ENCODE results near the gene ANO10. TPM values are rescaled to one million over a fixed set of nuclear protein-coding genes. Genes with fewer than 3 reads are reported as not detected.
A peak's percentile ranks its signal among the peaks of the same experiment; 100 is the strongest.

ANO10 gene
- polyA plus RNA-seq, 2 donors, result 17.7 to 19.8 TPM

GRCh38 chr3:43330981-43331380 lies 290.8 kb downstream of the ANO10 start:
- no peak overlapping the region for H3K4me3 ChIP-seq (ENCODE audit: low read depth in 1 of 2, low read length in 2 of 2)
- H3K27ac ChIP-seq (ENCODE audit: low read depth in 2 of 2, low read length in 1 of 2), result no peak overlapping the region
- H3K9me3 ChIP-seq (ENCODE audit: control insufficient read depth in 2 of 2, insufficient read depth in 1 of 2, low read depth in 1 of 2, low read length in 1 of 2), result peaks cover 0 to 3% of the 10 kb centered on the region in 2 donors
- H3K4me1 ChIP-seq (ENCODE audit: control insufficient read depth in 2 of 2, insufficient read depth in 2 of 2, low read length in 1 of 2), result peaks cover 0 to 4% of the 10 kb centered on the region in 2 donors
- H3K36me3 ChIP-seq (ENCODE audit: control insufficient read depth in 2 of 2, insufficient read depth in 2 of 2, low read length in 1 of 2), result no peaks in the 10 kb centered on the region
- 32 to 41% methylated on average over 1 of the region's 1 CpG for WGBS, 2 donors
- no peaks in the 10 kb centered on the region for H3K27me3 ChIP-seq (ENCODE audit: control insufficient read depth in 1 of 2, insufficient read depth in 2 of 2, low read length in 2 of 2)

GRCh38 chr3:43328653-43329052 lies 293.2 kb downstream of the ANO10 start:
- H3K27me3 ChIP-seq (ENCODE audit: control insufficient read depth in 1 of 2, insufficient read depth in 2 of 2, low read length in 2 of 2), result no peaks in the 10 kb centered on the region
- no peak overlapping the region for H3K27ac ChIP-seq (ENCODE audit: low read depth in 2 of 2, low read length in 1 of 2)
- H3K36me3 ChIP-seq (ENCODE audit: control insufficient read depth in 2 of 2, insufficient read depth in 2 of 2, low read length in 1 of 2), result no peaks in the 10 kb centered on the region
- H3K4me3 ChIP-seq (ENCODE audit: low read depth in 1 of 2, low read length in 2 of 2), result no peak overlapping the region
- H3K9me3 ChIP-seq (ENCODE audit: control insufficient read depth in 2 of 2, insufficient read depth in 1 of 2, low read depth in 1 of 2, low read length in 1 of 2), result no peaks in the 10 kb centered on the region
- peaks cover 0 to 4% of the 10 kb centered on the region in 2 donors for H3K4me1 ChIP-seq (ENCODE audit: control insufficient read depth in 2 of 2, insufficient read depth in 2 of 2, low read length in 1 of 2)

GRCh38 chr3:43327582-43327979 lies 294.2 kb downstream of the ANO10 start:
- Histone ChIP-seq H3K27ac (ENCODE audit: low read depth in 2 of 2, low read length in 1 of 2) (no peak overlapping the region), H3K4me1 (ENCODE audit: control insufficient read depth in 2 of 2, insufficient read depth in 2 of 2, low read length in 1 of 2) (peaks cover 0 to 4% of the 10 kb centered on the region in 2 donors), H3K36me3 (ENCODE audit: control insufficient read depth in 2 of 2, insufficient read depth in 2 of 2, low read length in 1 of 2) (no peaks in the 10 kb centered on the region), H3K9me3 (ENCODE audit: control insufficient read depth in 2 of 2, insufficient read depth in 1 of 2, low read depth in 1 of 2, low read length in 1 of 2) (no peaks in the 10 kb centered on the region), H3K4me3 (ENCODE audit: low read depth in 1 of 2, low read length in 2 of 2) (no peak overlapping the region), H3K27me3 (ENCODE audit: control insufficient read depth in 1 of 2, insufficient read depth in 2 of 2, low read length in 2 of 2) (no peaks in the 10 kb centered on the region)

- H3K4me1 ChIP-seq (ENCODE audit: control insufficient read depth in 2 of 2, insufficient read depth in 2 of 2, low read length in 1 of 2), result peaks cover 0 to 4% of the 10 kb centered on the region in 2 donors
- no peaks in the 10 kb centered on the region for H3K36me3 ChIP-seq (ENCODE audit: control insufficient read depth in 2 of 2, insufficient read depth in 2 of 2, low read length in 1 of 2)
- H3K27me3 ChIP-seq (ENCODE audit: control insufficient read depth in 1 of 2, insufficient read depth in 2 of 2, low read length in 2 of 2), result no peaks in the 10 kb centered on the region
- H3K27ac ChIP-seq (ENCODE audit: low read depth in 2 of 2, low read length in 1 of 2), result no peak overlapping the region
- no peak overlapping the region for H3K4me3 ChIP-seq (ENCODE audit: low read depth in 1 of 2, low read length in 2 of 2)
- no peaks in the 10 kb centered on the region for H3K9me3 ChIP-seq (ENCODE audit: control insufficient read depth in 2 of 2, insufficient read depth in 1 of 2, low read depth in 1 of 2, low read length in 1 of 2)
- 55 to 65% methylated on average over 3 of the region's 3 CpGs for WGBS, 2 donors
Observed at GRCh38 chr3:43326891-43327581, 294.8 kb downstream of the ANO10 start.

- no peaks in the 10 kb centered on the region for H3K27me3 ChIP-seq (ENCODE audit: control insufficient read depth in 1 of 2, insufficient read depth in 2 of 2, low read length in 2 of 2)
- WGBS, 2 donors, result 97 to 98% methylated on average over 1 of the region's 1 CpG
- peaks cover 0 to 4% of the 10 kb centered on the region in 2 donors for H3K4me1 ChIP-seq (ENCODE audit: control insufficient read depth in 2 of 2, insufficient read depth in 2 of 2, low read length in 1 of 2)
- H3K27ac ChIP-seq (ENCODE audit: low read depth in 2 of 2, low read length in 1 of 2), result no peak overlapping the region
- no peak overlapping the region for H3K4me3 ChIP-seq (ENCODE audit: low read depth in 1 of 2, low read length in 2 of 2)
- no peaks in the 10 kb centered on the region for H3K36me3 ChIP-seq (ENCODE audit: control insufficient read depth in 2 of 2, insufficient read depth in 2 of 2, low read length in 1 of 2)
- H3K9me3 ChIP-seq (ENCODE audit: control insufficient read depth in 2 of 2, insufficient read depth in 1 of 2, low read depth in 1 of 2, low read length in 1 of 2), result no peaks in the 10 kb centered on the region
Observed at GRCh38 chr3:43323541-43323940, 298.3 kb downstream of the ANO10 start.

- 90 to 92% methylated on average over 5 of the region's 5 CpGs for WGBS, 2 donors
- Histone ChIP-seq H3K9me3 (ENCODE audit: control insufficient read depth in 2 of 2, insufficient read depth in 1 of 2, low read depth in 1 of 2, low read length in 1 of 2) (no peaks in the 10 kb centered on the region), H3K27ac (ENCODE audit: low read depth in 2 of 2, low read length in 1 of 2) (no peak overlapping the region), H3K4me1 (ENCODE audit: control insufficient read depth in 2 of 2, insufficient read depth in 2 of 2, low read length in 1 of 2) (no peaks in the 10 kb centered on the region), H3K36me3 (ENCODE audit: control insufficient read depth in 2 of 2, insufficient read depth in 2 of 2, low read length in 1 of 2) (no peaks in the 10 kb centered on the region), H3K27me3 (ENCODE audit: control insufficient read depth in 1 of 2, insufficient read depth in 2 of 2, low read length in 2 of 2) (no peaks in the 10 kb centered on the region), H3K4me3 (ENCODE audit: low read depth in 1 of 2, low read length in 2 of 2) (no peak overlapping the region)
Observed at GRCh38 chr3:43320288-43320687, 301.5 kb downstream of the ANO10 start.

GRCh38 chr3:43319794-43320193 lies 302.0 kb downstream of the ANO10 start:
- no peak overlapping the region for H3K27ac ChIP-seq (ENCODE audit: low read depth in 2 of 2, low read length in 1 of 2)
- H3K4me3 ChIP-seq (ENCODE audit: low read depth in 1 of 2, low read length in 2 of 2), result no peak overlapping the region
- 85 to 88% methylated on average over 3 of the region's 3 CpGs for whole genome bisulfite sequencing, 2 donors
- H3K9me3 ChIP-seq (ENCODE audit: control insufficient read depth in 2 of 2, insufficient read depth in 1 of 2, low read depth in 1 of 2, low read length in 1 of 2), result no peaks in the 10 kb centered on the region
- H3K4me1 ChIP-seq (ENCODE audit: control insufficient read depth in 2 of 2, insufficient read depth in 2 of 2, low read length in 1 of 2), result no peaks in the 10 kb centered on the region
- H3K36me3 ChIP-seq (ENCODE audit: control insufficient read depth in 2 of 2, insufficient read depth in 2 of 2, low read length in 1 of 2), result no peaks in the 10 kb centered on the region
- no peaks in the 10 kb centered on the region for H3K27me3 ChIP-seq (ENCODE audit: control insufficient read depth in 1 of 2, insufficient read depth in 2 of 2, low read length in 2 of 2)

GRCh38 chr3:43319376-43319775 lies 302.4 kb downstream of the ANO10 start:
- Histone ChIP-seq H3K4me1 (ENCODE audit: control insufficient read depth in 2 of 2, insufficient read depth in 2 of 2, low read length in 1 of 2) (no peaks in the 10 kb centered on the region), H3K36me3 (ENCODE audit: control insufficient read depth in 2 of 2, insufficient read depth in 2 of 2, low read length in 1 of 2) (no peaks in the 10 kb centered on the region), H3K27ac (ENCODE audit: low read depth in 2 of 2, low read length in 1 of 2) (no peak overlapping the region), H3K27me3 (ENCODE audit: control insufficient read depth in 1 of 2, insufficient read depth in 2 of 2, low read length in 2 of 2) (no peaks in the 10 kb centered on the region), H3K4me3 (ENCODE audit: low read depth in 1 of 2, low read length in 2 of 2) (no peak overlapping the region), H3K9me3 (ENCODE audit: control insufficient read depth in 2 of 2, insufficient read depth in 1 of 2, low read depth in 1 of 2, low read length in 1 of 2) (no peaks in the 10 kb centered on the region)
- WGBS, 2 donors, result 87 to 88% methylated on average over 6 of the region's 6 CpGs

- no peaks in the 10 kb centered on the region for H3K9me3 ChIP-seq (ENCODE audit: control insufficient read depth in 2 of 2, insufficient read depth in 1 of 2, low read depth in 1 of 2, low read length in 1 of 2)
- H3K4me1 ChIP-seq (ENCODE audit: control insufficient read depth in 2 of 2, insufficient read depth in 2 of 2, low read length in 1 of 2), result no peaks in the 10 kb centered on the region
- H3K36me3 ChIP-seq (ENCODE audit: control insufficient read depth in 2 of 2, insufficient read depth in 2 of 2, low read length in 1 of 2), result no peaks in the 10 kb centered on the region
- no peaks in the 10 kb centered on the region for H3K27me3 ChIP-seq (ENCODE audit: control insufficient read depth in 1 of 2, insufficient read depth in 2 of 2, low read length in 2 of 2)
- H3K27ac ChIP-seq (ENCODE audit: low read depth in 2 of 2, low read length in 1 of 2), result peak overlapping the region in 1 of 2 donors; percentile 30
- H3K4me3 ChIP-seq (ENCODE audit: low read depth in 1 of 2, low read length in 2 of 2), result no peak overlapping the region
- 71 to 76% methylated on average over 8 of the region's 8 CpGs for WGBS, 2 donors
Observed at GRCh38 chr3:43317461-43318316, 304.1 kb downstream of the ANO10 start.

Data from esophagus (tissue), 2 donors.